Retina (tissue), 1 donor: ENCODE measurements around the gene C2orf15.
A peak's percentile ranks its signal among the peaks of the same experiment; 100 is the strongest.
"Not testable (repeated sequence)": the region's sequence is repeated elsewhere in the genome, so short reads cannot be mapped to it uniquely, and the experiment has no call there.

Source experiments
- DNase-seq: peaks from one replicate; pipeline ENCODE4 v3.0.0-alpha.2; 2016

Gene C2orf15

GRCh38 chr2:99141110-99142108 is at the start of gene C2orf15:
C2orf15 (plus strand) TSS chr2:99141707; CDS start chr2:99150559, 8,852 bp downstream.
- DNase-seq, result peak; percentile 95

GRCh38 chr2:99096728-99097127 is 44.8 kb upstream of the C2orf15 start:
- no peak for DNase-seq

- DNase-seq, result no peak
Measured at GRCh38 chr2:99101697-99102096, 39.8 kb upstream of the C2orf15 start.

GRCh38 chr2:99104006-99104405 is 37.5 kb upstream of the C2orf15 start:
- DNase-seq, result no peak

- no peak for DNase-seq
Measured at GRCh38 chr2:99106913-99107312, 34.6 kb upstream of the C2orf15 start.

- DNase-seq, result no peak
Measured at GRCh38 chr2:99111236-99111635, 30.3 kb upstream of the C2orf15 start.

- DNase-seq, result no peak
Measured at GRCh38 chr2:99111945-99112344, 29.6 kb upstream of the C2orf15 start.

- DNase-seq, result no peak
Measured at GRCh38 chr2:99112617-99113016, 28.9 kb upstream of the C2orf15 start.

- no peak for DNase-seq
Measured at GRCh38 chr2:99127981-99128380, 13.5 kb upstream of the C2orf15 start.

GRCh38 chr2:99135044-99135556 is 6.4 kb upstream of the C2orf15 start:
- DNase-seq, result not testable (repeated sequence)

GRCh38 chr2:99139003-99139402 is 2.5 kb upstream of the C2orf15 start:
- DNase-seq, result no peak

- DNase-seq, result no peak
Measured at GRCh38 chr2:99140056-99140859, 1.2 kb upstream of the C2orf15 start.

- DNase-seq, result no peak
Measured at GRCh38 chr2:99140860-99141109, 722 bp upstream of the C2orf15 start.

GRCh38 chr2:99150706-99151105 is 9.2 kb downstream of the C2orf15 start:
- DNase-seq, result no peak

GRCh38 chr2:99152199-99152895 is 10.8 kb downstream of the C2orf15 start:
- DNase-seq, result no peak

GRCh38 chr2:99153921-99154604 is 12.6 kb downstream of the C2orf15 start:
- DNase-seq, result peak; percentile 1

- DNase-seq, result peak; percentile 95
Measured at GRCh38 chr2:99154643-99155536, 13.4 kb downstream of the C2orf15 start, which contains the start of the genes LIPT1 and TSGA10. LIPT1 (plus strand) TSS chr2:99154967; CDS start chr2:99161958, 6,991 bp downstream. TSGA10 (minus strand) TSS chr2:99154942; CDS start chr2:99109439, 45,503 bp downstream.

GRCh38 chr2:99156891-99157290 is 15.4 kb downstream of the C2orf15 start:
- no peak for DNase-seq

GRCh38 chr2:99158599-99158998 is 17.1 kb downstream of the C2orf15 start:
- no peak for DNase-seq

GRCh38 chr2:99159594-99159993 is 18.1 kb downstream of the C2orf15 start:
- DNase-seq, result no peak

- DNase-seq, result no peak
Measured at GRCh38 chr2:99166218-99166617, 24.7 kb downstream of the C2orf15 start.
